CD4-positive, alpha-beta T cell (primary cell): ENCODE results near the gene NAPSA. TPM values are rescaled to one million over a fixed set of nuclear protein-coding genes. Genes with fewer than 3 reads are reported as not detected.

Experiments
- ATAC-seq: fragments of 200-7000 bp; cut with Tn5 transposase; one replicate; pipeline ENCODE4 v1.10.0; 2022; ENCODE audit warnings: mild to moderate bottlenecking; ENCODE audit not compliant: poor library complexity
- CTCF ChIA-PET: fragments of 350-600 bp; sonication (Branson Sonifier 250); formaldehyde crosslinking; loops from one replicate; lab custom pipeline; 2021; ENCODE audit warnings: antibody characterized with exemption, inconsistent platforms; lab: Charles Lee
- POLR2A ChIA-PET: fragments of 350-600 bp; sonication (Branson Sonifier 250); formaldehyde crosslinking; loops from one replicate; lab custom pipeline; 2021; ENCODE audit warnings: antibody characterized with exemption, inconsistent platforms; lab: Charles Lee
- DNase-seq, 14 experiments: peaks; one replicate each; pipeline ENCODE4 v3.0.0-alpha.2; 2013 to 2020; ENCODE audit warnings: mixed read lengths in 2 of 14
- H3K27ac ChIP-seq, 2 donors: one replicate each; pipeline versions ENCODE4 v1.5.1 to v1.7.0; 2013; ENCODE audit warnings: low read length in 2 of 2, low read depth in 1 of 2, mild to moderate bottlenecking in 1 of 2
- H3K27me3 ChIP-seq, 2 experiments: 1 replicate in 1 of 2; 2 replicates in 1 of 2; pipeline versions ENCODE4 v1.6.1 to v1.7.0; 2013; ENCODE audit warnings: low read length in 2 of 2, control low read depth in 1 of 2, mild to moderate bottlenecking in 1 of 2, moderate library complexity in 1 of 2; ENCODE audit not compliant: insufficient read depth in 2 of 2, control insufficient read depth in 1 of 2
- H3K36me3 ChIP-seq: one replicate; pipeline ENCODE4 v1.6.1; 2013; ENCODE audit warnings: low read length, control low read depth; ENCODE audit not compliant: insufficient read depth
- H3K4me1 ChIP-seq: one replicate; pipeline ENCODE4 v1.6.1; 2013; ENCODE audit warnings: low read length, control low read depth; ENCODE audit not compliant: insufficient read depth
- H3K4me3 ChIP-seq: one replicate; pipeline ENCODE4 v1.5.1; 2013; ENCODE audit warnings: mild to moderate bottlenecking, low read length, moderate library complexity
- H3K9me3 ChIP-seq, 2 experiments: 1 replicate in 1 of 2; 2 replicates in 1 of 2; pipeline versions ENCODE4 v1.6.1 to v1.7.0; 2013; ENCODE audit warnings: low read length in 2 of 2, mild to moderate bottlenecking in 2 of 2, control low read depth in 1 of 2, moderate library complexity in 1 of 2; ENCODE audit not compliant: control insufficient read depth in 1 of 2, insufficient read depth in 1 of 2
- H3K27ac Mint-ChIP-seq: one replicate; pipeline ENCODE4 v1.8.0; 2020; ENCODE audit warnings: mixed read lengths
- H3K27me3 Mint-ChIP-seq: one replicate; pipeline ENCODE4 v1.8.0; 2021; ENCODE audit warnings: mixed read lengths
- H3K36me3 Mint-ChIP-seq: one replicate; pipeline ENCODE4 v1.8.0; 2021; ENCODE audit warnings: low read depth, mixed read lengths
- H3K4me1 Mint-ChIP-seq: one replicate; pipeline ENCODE4 v1.8.0; 2021; ENCODE audit warnings: low read depth, mixed read lengths
- H3K4me3 Mint-ChIP-seq: one replicate; pipeline ENCODE4 v1.8.0; 2020; ENCODE audit warnings: mild to moderate bottlenecking, mixed read lengths
- H3K9me3 Mint-ChIP-seq: one replicate; pipeline ENCODE4 v1.8.0; 2020; ENCODE audit warnings: mixed read lengths
- CTCF ChIP-seq: fragments of 200-600 bp; IDR thresholded peaks from one replicate; pipeline ENCODE4 v1.8.0; 2022; ENCODE audit warnings: antibody characterized with exemption, mild to moderate bottlenecking
- intact Hi-C, 2 experiments: fragments of 100-400 bp; cut with DNase I in 1 of 2; cut with micrococcal nuclease in 1 of 2; formaldehyde crosslinking; loops; one replicate each; pipeline versions ENCODE4 v1.15.1 to v1.9.0; 2023 to 2025; cut with DNase I, micrococcal nuclease
- total RNA-seq, 174 experiments: library from RNA in 2 of 174; stranded (reverse) in 2 of 174; gene quantifications; one replicate each; pipeline ENCODE4 v1.2.3 and lab custom pipeline; 2021 to 2026

Gene NAPSA
- total RNA-seq, 2 experiments from 2014 or later = 0.61 to 0.91 TPM

GRCh38 chr19:50311723-50312635 is 53.5 kb downstream of the NAPSA start:
- ATAC-seq (no peak), DNase-seq (no peak)
- Histone ChIP-seq H3K4me3 (no peak overlapping the region), H3K9me3 (peaks cover 0 to 4% of the 10 kb centered on the region in 2 experiments), H3K27me3 (peaks cover 65 to 81% of the 10 kb centered on the region in 2 experiments), H3K36me3 (no peaks in the 10 kb centered on the region), H3K27ac (no peak overlapping the region), H3K4me1 (peaks cover 12% of the 10 kb centered on the region)
- ChIA-PET POLR2A (no interaction called here), CTCF (no interaction called here)
- Mint-ChIP-seq H3K36me3 (no peaks in the 10 kb centered on the region), H3K9me3 (no peaks in the 10 kb centered on the region), H3K4me1 (peaks cover 23% of the 10 kb centered on the region), H3K4me3 (no peak overlapping the region), H3K27ac (no peak overlapping the region), H3K27me3 (peaks cover 86% of the 10 kb centered on the region)
- intact Hi-C loops = no loop called here
- no peak for TF ChIP-seq CTCF

GRCh38 chr19:50310759-50311465 is 54.5 kb downstream of the NAPSA start:
- no peak overlapping the region for H3K4me3 ChIP-seq
- ATAC-seq (no peak), DNase-seq (no peak)
- ChIA-PET POLR2A (no interaction called here), CTCF (no interaction called here)
- peaks cover 9% of the 10 kb centered on the region for H3K4me1 ChIP-seq
- Mint-ChIP-seq H3K36me3 (no peaks in the 10 kb centered on the region), H3K4me3 (no peak overlapping the region), H3K4me1 (peaks cover 19% of the 10 kb centered on the region), H3K27ac (no peak overlapping the region), H3K27me3 (peaks cover 84% of the 10 kb centered on the region), H3K9me3 (no peaks in the 10 kb centered on the region)
- H3K36me3 ChIP-seq = no peaks in the 10 kb centered on the region
- no peak for TF ChIP-seq CTCF
- H3K27me3 ChIP-seq = peaks cover 62 to 71% of the 10 kb centered on the region in 2 experiments
- intact Hi-C loops = no loop called here
- H3K9me3 ChIP-seq = peaks cover 0 to 4% of the 10 kb centered on the region in 2 experiments
- no peak overlapping the region for H3K27ac ChIP-seq

- H3K36me3 ChIP-seq = no peaks in the 10 kb centered on the region
- intact Hi-C loops = no loop called here
- TF ChIP-seq CTCF = no peak
- ATAC-seq (no peak), DNase-seq (no peak)
- H3K27ac Mint-ChIP-seq = no peak overlapping the region
- no peak overlapping the region for H3K27ac ChIP-seq
- ChIA-PET CTCF (no interaction called here), POLR2A (no interaction called here)
- no peaks in the 10 kb centered on the region for H3K9me3 Mint-ChIP-seq
- H3K27me3 ChIP-seq = peaks cover 53 to 59% of the 10 kb centered on the region in 2 experiments
- no peak overlapping the region for H3K4me3 ChIP-seq
- H3K27me3 Mint-ChIP-seq = peaks cover 82% of the 10 kb centered on the region
- H3K36me3 Mint-ChIP-seq = no peaks in the 10 kb centered on the region
- peaks cover 6% of the 10 kb centered on the region for H3K4me1 ChIP-seq
- H3K9me3 ChIP-seq = peaks cover 0 to 4% of the 10 kb centered on the region in 2 experiments
- peaks cover 10% of the 10 kb centered on the region for H3K4me1 Mint-ChIP-seq
- no peak overlapping the region for H3K4me3 Mint-ChIP-seq
These were observed 55.9 kb downstream of the NAPSA start for GRCh38 chr19:50309396-50310125.
